Fibroblast of skin of right biceps (primary cell): ENCODE data around the gene TOMM6.

Source experiments
- DNase-seq: peaks from one replicate; pipeline ENCODE4 v3.0.0-alpha.2; 2013

TOMM6 gene

DNA sequence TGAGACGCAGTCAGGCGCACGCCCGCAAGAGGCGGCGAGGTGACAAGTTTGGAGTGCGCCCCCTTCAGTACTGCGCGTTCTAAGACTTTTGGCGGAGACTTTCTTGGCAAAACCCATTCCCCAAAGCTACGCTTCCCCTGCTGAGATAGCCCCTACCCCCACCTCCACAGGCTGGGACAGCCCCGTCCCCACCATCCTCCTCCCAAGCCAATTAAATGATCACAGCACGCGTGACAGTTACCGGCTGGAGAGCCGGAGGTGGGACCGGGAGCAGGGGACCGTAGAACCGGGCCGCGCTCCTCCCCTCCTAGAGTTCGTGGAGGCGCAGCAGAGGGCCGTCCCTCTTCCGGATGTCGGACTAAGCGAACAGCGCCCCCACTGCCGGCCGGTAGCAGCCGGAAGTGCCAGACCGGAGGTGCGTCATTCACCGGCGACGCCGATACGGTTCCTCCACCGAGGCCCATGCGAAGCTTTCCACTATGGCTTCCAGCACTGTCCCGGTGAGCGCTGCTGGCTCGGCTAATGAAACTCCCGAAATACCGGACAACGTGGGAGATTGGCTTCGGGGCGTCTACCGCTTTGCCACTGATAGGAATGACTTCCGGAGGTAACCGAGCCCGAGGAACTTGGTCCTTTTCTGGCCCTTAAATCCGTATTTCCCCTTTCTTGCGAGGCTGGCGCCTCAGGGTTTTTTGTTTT is at the start of gene TOMM6:
TOMM6 (plus strand) TSS at position 476 of the 699 bp plus-strand sequence; CDS start at position 480, 4 bp downstream.
- DNase-seq, result peak; percentile 93

DNA sequence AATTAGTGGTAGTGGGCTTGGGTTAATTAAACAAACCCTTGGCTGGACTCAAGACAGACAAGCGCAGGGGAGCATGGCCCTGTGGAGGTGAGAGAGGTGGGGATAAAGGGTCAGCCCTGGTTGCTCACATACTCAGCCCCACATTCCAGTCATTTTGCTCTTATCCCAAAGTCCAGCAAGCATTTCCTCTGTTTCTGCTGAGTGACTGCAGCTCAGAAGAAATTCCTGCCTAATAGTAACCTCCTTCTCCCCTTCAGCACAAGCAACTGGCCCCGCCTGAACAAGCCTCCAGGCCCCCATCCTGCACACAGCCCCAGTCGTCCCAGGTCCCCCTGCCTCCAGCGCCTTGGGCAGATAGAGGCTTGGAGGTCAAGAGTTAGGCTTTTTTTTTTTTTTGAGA is 48.5 kb upstream of the TOMM6 start:
- no peak for DNase-seq

DNA sequence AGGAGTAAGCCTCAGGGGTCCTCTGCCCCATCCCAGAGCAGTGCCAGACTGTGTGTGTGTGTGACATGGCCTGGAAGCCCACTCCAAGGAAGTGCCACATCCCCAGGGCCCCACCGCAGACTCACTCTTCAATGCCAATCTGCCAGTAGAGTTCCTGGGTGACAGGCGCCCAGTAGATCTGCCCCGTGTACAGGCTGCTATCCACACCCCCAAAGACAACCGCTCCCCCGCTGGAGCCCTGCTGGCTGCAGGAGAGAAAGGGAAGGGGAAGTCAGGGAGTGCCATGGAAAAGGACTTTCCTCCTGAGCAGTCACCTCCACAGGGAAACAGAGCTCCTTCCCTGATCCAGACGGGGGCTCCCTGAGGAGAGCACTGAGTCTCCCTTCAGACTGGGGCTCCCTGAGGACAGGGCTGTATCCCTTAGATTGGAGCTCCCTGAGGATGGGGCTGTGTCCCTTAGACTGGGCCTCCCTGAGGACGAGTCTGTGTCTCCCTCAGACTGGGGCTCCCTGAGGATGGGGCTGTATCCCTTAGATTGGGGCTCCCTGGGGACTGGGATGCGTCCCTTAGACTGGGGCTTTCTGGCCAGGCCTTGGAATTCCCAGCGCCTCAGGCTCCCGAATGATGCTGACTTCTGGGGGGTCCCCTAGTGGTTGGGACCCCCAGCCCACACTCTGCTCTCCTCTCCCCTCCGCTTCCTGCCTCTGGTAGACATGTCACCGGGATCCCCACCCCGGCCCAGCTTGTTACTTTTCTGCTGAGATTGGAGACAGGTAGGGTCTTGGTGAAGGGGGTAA is 46.9 kb upstream of the TOMM6 start:
- no peak for DNase-seq

DNA sequence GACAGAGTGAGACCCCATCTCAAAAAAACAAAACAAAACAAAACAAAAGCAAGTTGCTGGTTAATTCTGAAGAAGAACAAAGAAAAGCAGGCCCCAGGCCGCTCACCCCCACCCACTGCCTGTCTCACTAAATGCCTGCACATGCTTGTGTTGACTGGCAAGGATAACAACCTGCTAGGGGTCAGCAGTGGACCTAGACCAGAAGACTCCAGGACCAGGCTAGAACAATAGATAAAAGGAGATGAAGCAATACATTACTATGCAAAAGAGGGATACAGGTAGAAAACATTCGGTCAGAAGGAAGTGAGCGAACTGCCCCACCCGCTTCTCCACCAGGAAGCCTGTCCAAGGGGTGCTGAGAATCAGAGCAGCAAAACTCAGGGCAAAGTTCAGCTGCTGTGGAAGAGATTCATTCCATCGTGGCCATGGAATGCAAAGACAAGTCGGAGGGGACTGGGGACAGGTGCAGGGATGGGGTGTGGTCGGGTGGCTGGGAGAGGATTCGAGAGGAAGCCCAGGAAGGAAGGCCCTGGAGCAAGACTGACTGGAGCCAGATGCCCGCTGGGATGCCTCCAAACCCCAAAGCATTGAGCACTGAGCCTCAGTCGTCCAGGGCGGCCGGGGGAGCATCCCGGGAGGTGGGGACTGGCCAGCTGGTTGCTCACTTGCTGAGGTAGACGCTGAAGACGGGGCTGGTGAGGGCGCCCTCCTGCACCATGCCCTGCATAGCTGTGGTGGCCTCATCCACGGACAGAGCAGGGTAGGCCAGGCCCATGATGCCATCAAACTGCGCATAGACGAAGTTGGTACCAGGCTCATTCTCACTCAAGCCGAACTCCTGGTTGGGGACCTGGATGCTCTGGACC is 45.6 kb upstream of the TOMM6 start:
- no peak for DNase-seq

DNA sequence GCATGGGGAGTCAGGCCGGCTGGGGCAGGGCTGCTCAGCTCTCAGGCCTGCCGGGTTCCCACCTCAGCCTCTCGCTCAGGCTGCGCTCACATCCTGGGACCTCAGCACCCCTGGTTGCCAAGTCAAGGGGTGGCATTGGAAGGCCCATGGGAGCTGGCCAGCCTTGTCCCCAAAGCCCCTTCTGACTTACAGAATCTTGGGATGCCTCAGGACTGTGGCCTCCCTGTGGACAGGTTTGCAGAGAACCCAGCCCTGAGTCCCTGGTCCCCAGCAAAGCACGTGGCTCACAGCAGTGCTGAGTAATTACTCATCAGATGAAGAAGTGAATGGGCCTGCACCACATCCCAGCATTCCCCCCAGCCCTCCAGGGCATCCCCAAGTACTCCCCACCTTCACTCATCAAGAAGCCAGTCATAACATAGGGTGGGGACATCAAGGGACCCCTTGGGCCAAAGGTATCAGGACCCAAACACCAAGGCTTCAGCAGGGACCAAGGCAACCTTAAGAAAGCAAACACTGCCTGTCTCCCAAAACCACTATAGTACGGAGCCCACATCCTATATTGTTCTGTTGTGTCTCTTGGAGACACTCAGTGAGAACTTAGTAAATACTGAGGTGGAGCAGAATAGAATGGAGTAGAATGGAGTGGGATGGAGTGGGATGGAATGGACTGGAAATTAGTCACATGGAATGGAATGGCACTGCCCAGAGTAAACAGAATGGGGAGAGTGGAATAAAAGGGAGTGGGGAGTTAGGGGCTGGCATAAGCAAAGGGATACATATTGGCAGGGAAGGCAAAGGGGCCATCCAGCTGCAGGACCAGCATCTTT is 43.9 kb upstream of the TOMM6 start:
- no peak for DNase-seq

DNA sequence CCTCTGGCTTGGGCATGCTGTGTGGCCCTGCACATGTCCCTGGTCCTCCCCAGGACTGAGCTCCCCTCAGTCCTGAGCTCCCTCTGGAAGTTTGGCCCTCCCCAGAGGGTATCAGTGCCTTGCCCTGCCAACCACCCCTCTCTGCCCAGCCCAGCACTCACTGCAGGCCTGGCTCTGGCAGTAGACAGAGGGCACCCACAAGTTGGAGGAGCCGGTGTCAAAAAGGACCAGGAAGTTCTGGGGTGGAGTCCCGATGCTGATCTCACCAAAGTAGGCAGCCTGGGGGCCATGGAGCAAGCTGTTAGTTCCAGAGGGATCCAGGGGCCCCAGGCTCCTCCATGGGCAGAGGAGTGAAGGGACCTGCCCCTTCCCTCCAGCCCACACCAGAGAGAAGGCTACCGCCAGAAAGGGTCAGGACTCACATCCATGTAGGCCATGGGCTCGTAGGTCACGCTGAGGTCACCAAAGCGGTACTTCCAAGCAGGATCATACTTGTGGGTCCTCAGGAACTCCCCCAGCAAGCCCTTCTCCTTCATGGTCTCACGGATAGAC is 43.2 kb upstream of the TOMM6 start:
- DNase-seq, result no peak

DNA sequence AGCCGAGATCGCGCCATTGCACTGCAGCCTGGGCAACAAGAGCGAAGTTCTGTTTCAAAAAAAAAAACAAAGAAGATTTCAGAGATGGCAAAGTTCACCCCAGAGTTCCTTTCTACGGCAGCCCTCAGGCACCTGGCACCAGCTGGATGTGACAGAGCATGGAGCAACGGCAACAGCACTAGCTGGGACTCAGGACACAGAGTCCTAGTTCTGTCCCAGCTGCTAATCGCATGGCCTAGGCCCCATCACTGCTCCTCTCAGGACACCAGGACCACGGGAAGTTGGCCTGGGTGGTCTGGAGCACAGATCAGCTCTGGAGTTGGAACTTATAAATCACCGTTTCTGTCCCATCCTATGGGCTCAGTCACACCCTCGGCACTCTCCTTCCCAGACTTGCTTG is 41.4 kb upstream of the TOMM6 start:
- DNase-seq, result no peak

DNA sequence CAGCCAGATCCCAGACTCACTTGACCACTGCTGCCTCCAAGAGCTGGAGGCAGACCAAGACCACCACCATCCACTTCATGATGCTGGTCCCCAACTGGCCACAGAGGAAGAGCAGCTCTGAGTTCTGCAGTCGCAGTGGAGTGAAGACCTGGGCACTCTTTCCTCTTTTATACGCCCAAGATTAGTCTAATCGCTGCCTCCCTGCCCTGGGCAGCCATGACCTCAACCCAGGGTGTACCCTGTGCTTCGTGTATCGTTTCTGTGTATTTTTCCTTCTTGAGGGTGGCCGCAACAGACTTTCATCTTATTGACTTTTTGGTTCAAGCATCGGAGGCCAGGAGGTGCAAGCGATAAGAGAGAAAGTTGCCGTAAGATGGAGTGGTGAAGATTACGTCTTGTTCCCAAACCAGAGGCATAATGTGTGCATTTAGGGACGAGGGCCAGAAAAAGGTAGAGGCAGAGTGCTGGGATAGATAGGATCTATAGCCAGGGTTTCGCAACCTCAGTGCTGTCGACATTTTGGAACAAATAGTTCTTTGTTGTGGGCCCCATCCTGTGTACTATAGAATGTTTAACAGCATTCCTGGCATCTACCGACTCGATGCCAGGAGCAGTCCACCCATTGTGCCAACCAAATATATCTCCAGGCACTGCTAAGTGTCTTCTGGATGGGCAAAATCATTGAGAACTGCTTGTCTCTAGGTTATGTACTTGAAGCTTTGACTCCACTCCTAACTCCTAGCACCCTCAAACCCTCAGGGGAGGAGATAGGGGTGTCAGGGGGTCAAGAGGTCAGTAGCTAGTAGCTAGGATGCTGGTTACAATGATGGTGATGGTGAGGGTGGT is 40.0 kb upstream of the TOMM6 start, which contains the start of gene PGC:
PGC (minus strand) TSS at position 142 of the 846 bp plus-strand sequence; CDS start at position 79, 63 bp downstream.
- no peak for DNase-seq

DNA sequence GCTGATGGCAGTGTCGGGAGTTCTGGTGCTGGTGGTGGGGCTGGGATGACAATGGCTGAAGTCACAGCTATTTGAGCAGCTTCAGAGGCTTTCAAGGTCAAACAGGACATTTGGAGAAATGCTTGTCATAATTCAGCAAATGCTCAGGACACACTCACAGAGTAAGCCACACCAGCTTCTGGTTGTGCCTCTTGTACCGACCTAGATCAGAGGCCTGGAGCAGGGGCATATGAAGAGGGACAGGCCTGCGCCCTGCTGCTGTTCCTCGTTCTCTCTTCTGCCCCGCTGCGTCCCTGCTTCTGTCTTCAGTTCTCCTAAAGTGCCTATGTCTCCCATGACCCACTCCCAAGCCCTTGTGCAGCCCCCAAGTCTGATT is 39.4 kb upstream of the TOMM6 start:
- no peak for DNase-seq

DNA sequence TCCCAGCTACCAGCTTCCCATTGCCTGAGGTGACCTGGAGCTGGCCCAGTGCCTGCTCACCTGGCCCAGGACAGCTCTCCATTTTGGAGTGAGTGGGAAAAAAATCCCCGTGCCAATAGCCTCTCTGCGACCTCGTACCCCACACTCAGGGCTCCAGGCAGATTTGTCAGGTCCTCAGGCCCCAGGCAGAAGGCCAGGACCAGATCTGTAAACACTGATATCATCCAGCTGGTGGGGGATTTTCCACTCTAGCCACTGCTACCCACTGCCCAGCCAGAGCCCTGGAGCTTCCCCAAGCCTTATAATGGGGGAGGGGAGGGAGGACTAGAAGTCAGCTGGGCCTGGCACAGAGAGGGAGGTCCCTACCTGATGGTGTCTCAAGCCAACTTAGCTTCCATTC is 39.0 kb upstream of the TOMM6 start:
- no peak for DNase-seq

DNA sequence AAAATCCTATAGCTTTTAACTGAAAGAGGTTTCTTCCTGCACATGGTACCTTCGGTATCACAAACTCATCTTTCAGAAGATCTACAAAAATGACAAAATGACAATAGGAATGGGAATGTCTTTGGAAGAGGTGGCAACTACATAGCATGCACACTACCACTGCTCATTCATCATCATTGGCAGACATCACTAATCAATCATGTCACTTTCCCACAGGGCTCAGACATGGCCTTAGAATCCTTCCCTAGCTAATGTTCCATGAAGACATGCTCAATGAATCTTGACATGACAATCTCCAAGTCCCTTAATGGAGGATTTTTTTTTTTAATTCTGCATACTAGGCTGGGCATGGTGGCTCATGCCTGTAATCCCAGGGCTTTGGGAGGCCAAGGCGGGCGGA is 37.1 kb upstream of the TOMM6 start:
- DNase-seq, result no peak

DNA sequence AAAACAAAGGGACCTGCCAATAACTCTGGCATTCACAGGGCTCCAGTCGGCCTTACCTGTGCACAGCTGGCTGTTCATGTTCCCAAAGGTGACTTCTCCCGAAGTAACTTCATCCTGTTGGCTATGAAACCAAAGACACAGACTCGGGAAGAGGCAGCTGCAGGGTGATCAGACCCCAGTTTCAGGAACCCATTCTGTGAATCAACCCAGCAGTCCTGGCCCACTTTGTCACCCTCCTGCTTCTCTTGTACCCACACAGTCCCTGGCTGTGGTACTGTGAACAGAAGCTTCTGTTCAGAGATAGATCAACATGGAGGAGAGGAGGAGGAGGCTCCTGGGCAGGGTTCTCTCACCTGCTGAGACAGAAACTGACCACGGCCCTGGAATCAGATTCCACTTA is 31.6 kb upstream of the TOMM6 start:
- no peak for DNase-seq

DNA sequence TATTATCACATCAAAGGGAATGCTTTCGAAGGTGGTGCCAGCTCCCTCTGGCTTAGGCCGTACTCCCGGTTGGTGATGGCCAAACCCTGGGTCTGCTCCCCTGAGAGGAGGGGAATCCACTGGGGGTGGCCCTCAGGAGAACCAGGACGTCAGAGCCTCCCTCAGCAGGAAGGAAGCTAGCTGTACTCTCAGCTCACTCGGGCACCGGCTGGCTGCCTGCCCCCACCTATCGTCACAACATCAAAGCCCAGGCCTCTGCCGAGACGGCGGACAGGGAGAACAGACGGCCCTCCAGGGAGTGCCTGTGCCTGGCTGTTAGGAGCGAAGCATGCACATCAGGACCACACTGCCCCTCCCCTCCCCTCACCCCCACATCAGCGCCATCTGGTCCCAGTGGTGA is 31.1 kb upstream of the TOMM6 start:
- DNase-seq, result no peak

DNA sequence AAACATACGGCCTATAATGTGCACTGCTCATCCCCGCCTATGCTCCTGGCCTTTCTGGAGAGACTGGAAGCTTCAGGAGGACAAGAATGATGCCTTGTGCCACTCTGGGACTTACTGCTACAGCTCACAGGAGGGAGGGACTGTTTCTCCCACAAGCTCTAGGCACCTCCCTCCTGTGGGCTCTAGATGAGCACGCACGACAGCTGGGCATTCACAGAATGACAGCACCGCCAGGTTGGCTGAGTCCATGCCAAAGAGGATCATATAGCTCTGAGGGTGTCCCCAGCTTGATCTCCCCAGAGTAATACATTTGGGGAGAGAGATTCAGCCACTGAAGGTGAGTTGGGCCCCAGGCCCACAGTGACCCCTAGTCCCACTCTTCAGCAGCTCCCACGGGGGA is 30.2 kb upstream of the TOMM6 start:
- no peak for DNase-seq

DNA sequence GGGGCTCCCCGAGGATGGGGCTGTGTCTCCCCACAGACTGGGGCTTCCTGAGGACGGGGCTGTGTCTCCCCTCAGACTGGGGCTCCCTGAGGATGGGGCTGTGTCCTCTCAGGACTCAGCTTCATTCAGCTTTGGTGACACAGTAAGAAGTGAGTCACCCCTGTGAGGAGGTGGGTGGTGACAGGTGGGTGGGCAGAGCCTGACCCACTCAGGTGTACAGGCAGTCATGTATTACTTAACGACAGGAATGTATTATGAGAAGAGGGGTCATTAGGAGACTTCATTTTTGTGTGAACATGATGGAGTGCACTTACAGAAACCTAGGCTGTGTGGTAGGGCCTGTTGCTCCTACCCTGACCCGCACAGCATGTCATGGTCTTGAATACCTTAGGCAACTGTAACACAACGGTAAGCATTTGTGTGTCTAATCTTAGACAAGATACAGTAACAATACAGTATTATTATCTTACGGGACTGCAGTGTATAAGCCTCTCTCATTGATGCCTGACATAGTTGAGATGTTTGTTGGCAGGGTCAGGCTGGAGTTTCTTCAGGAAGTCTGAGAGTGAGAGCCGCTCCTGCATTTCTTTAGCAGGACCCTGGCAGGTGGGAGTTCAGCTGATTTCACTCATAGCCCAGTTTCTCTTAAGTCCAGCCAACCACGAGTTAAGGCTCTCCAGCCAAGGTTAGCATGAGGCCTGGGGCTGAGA is 29.4 kb upstream of the TOMM6 start:
- no peak for DNase-seq

DNA sequence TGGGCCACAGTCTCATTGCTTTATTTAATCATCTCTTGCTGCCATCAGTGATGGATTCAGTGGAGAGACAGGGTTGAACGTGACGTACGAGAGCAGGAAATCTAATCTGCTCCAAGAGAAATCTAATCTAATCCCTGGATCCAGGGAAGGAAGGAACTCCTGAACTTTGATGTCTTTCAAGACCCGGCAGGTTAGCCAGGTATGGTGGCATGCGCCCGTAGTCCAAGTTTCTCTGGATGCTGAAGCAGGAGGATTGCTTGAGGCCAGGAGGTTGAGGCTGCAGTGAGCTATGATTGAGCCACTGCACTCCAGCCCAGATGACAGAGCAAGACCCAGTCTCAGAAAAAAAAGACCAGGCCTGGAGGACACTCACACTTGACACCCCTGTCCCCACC is 28.9 kb upstream of the TOMM6 start:
- no peak for DNase-seq

DNA sequence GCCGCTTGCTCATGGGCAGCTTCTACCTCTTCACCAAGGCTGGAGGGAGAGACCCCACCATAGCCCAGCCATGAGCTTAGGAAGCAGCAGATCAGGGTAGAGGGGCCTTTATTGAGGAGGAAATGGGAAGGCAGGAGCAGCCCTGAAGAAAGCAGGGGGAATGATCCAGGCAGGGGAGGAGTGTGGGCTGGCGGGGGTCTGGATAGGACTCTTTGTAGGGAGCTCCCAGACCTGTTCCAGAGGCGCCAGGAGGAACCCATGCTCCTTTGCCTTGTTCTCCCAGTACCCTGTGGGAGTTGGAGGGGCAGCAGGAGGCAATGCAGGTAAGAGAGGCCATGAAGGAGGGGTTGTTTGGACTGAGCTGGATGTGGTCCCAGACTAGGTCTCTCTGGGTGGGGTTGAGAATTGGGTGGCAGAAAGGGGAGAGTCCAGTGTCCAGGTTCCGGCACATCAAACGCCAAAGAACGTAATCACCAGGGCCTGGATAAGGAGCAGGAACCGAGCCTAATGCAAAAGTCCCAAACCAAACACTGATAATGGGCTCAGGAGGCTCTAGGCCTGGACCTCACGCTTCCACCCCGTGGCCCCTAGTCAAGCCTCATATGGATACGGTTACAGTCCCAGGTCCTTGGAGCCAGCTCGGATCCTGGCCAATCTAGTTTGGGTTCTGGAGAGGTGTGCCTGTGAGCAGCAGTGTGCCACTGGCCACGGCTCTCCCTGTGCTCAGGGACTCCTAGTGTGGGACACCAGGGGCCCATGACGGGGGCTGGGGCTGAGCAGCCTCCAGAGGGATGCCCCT is 28.2 kb upstream of the TOMM6 start:
- DNase-seq, result no peak

DNA sequence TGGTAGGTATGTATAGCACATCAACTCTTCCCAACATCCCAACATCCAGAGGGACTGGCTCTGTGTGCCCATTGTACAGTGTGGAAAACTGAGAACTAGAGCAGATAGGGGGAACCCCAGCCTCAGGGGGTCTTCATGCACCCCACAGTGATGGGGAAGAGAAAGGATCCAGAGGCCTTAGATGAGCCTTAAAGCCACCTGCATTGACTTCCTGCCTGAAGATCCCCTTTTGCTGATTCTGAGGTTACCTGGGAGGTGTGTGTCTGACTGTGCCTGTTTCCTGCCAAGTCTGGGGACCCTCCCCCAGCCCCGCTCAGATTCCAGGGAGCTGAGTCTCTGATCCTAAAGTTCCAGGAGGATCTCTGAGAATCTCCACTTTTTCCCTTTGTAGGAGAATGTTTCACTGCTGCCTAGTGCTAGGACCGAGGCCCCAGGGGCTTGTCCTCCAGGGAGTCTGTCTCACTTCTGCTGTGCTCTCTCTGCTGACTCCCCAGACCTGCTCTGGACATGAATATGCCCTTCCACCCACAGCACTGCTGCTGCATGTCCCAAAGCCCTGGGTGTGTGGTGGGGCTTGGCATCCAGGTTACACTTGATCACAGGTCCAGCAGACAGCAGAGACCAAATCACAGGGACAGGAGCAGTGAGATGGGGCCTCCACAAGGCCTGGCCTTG is 27.5 kb upstream of the TOMM6 start:
- no peak for DNase-seq

DNA sequence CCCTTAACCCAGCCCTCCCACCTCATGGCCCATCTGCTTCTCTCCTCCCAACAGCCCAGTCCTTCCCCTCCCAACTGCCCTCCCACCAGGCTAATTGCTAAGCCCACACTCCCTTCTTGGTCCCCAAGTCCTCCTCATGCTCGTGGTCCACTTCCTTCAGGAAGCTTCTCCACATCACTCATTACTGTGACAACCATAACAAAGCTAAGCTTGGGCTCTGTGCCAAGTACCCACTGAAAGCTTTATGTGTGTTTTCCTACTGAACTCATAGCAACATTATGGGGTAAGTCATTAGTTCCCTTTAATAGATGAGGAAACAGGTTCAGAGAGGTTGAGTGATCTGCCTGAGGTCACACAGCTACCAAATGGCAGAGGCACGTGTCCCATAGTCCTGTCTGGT is 24.0 kb upstream of the TOMM6 start:
- DNase-seq, result no peak
